Neutrophil (primary cell): ENCODE measurements around the gene KIAA1958.

Experiments used
- H3K27ac ChIP-seq: fragments of 200-600 bp; sonication (generic); 2 replicates; pipeline ENCODE4 v1.5.1; 2016; ENCODE audit warnings: mild to moderate bottlenecking, moderate library complexity
- H3K27me3 ChIP-seq: fragments of 200-600 bp; sonication (generic); 2 replicates; pipeline ENCODE4 v1.6.0; 2016; ENCODE audit warnings: mild to moderate bottlenecking
- H3K36me3 ChIP-seq: fragments of 200-600 bp; sonication (generic); 2 replicates; pipeline ENCODE4 v1.5.1; 2017
- H3K4me1 ChIP-seq, 2 experiments: fragments of 200-600 bp in 1 of 2; sonication (generic) in 1 of 2; 1 replicate in 1 of 2; 2 replicates in 1 of 2; pipeline versions ENCODE4 v1.5.1 to v1.6.1; 2013 to 2016; ENCODE audit warnings: low read depth in 1 of 2, low read length in 1 of 2, mild to moderate bottlenecking in 1 of 2, moderate library complexity in 1 of 2; ENCODE audit not compliant: control insufficient read depth in 1 of 2, insufficient read depth in 1 of 2
- H3K4me3 ChIP-seq, 2 experiments: fragments of 200-600 bp in 1 of 2; sonication (generic) in 1 of 2; 1 replicate in 1 of 2; 2 replicates in 1 of 2; pipeline ENCODE4 v1.5.1; 2013 to 2016; ENCODE audit warnings: low read depth in 1 of 2, low read length in 1 of 2, mild to moderate bottlenecking in 1 of 2, moderate library complexity in 1 of 2
- H3K9me3 ChIP-seq: fragments of 200-600 bp; sonication (generic); 2 replicates; pipeline ENCODE4 v1.5.1; 2016
- TF ChIP-seq, protein P1 (sequence below): fragments of 200-600 bp; sonication (generic); IDR thresholded peaks from 2 replicates; pipeline ENCODE4 v1.5.1; 2016; ENCODE audit warnings: antibody characterized with exemption

Gene KIAA1958

DNA sequence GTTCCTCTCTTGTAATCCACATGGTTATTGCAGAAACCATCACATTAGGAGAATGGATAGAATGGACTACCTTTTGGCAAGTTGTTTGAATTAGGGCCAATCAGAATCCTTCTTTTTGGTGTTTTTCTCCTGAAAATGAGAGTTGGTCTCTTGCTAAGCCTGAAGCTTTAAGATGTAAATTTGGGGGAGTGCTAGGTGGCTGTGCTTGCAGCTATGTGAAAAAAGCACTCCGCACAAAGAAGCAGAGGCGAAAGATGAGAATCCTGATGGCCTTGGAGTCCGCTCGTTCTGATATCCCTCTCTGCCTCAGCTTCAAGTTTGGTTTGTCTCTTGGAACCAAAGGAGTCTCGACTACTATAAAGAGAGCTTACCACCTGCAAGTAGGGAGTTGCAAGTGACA is 167.7 kb downstream of the KIAA1958 start:
- peaks cover 1% of the 10 kb centered on the region for H3K36me3 ChIP-seq
- no peaks in the 10 kb centered on the region for H3K27me3 ChIP-seq
- H3K4me1 ChIP-seq, result no peaks in the 10 kb centered on the region
- TF ChIP-seq, protein P1, sequence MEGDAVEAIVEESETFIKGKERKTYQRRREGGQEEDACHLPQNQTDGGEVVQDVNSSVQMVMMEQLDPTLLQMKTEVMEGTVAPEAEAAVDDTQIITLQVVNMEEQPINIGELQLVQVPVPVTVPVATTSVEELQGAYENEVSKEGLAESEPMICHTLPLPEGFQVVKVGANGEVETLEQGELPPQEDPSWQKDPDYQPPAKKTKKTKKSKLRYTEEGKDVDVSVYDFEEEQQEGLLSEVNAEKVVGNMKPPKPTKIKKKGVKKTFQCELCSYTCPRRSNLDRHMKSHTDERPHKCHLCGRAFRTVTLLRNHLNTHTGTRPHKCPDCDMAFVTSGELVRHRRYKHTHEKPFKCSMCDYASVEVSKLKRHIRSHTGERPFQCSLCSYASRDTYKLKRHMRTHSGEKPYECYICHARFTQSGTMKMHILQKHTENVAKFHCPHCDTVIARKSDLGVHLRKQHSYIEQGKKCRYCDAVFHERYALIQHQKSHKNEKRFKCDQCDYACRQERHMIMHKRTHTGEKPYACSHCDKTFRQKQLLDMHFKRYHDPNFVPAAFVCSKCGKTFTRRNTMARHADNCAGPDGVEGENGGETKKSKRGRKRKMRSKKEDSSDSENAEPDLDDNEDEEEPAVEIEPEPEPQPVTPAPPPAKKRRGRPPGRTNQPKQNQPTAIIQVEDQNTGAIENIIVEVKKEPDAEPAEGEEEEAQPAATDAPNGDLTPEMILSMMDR, result no peak
- H3K27ac ChIP-seq, result no peak overlapping the region
- H3K4me3 ChIP-seq, result no peak overlapping the region
- H3K9me3 ChIP-seq, result no peaks in the 10 kb centered on the region

DNA sequence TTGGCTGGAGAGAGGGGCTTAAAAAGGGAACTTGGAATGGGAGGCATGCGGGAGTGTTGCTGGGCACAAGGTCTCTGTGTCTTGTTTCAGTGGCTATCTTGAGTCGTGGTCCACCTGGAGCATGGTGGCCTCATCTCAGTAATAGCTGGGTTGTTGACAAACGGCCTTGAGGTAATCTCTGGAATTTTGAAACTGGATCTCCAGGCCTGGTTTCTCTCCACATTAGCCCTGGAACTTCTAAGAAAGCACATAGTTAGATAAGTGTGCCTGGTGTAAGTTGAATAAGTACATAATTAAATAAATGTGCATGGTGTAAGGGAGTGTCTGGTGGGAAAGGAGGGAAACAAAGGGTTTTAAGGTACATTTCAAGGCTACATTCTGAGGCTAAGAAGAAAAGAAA is 169.0 kb downstream of the KIAA1958 start:
- Histone ChIP-seq H3K36me3 (peaks cover 11% of the 10 kb centered on the region), H3K27ac (no peak overlapping the region), H3K9me3 (no peaks in the 10 kb centered on the region), H3K4me3 (no peak overlapping the region), H3K4me1 (no peaks in the 10 kb centered on the region), H3K27me3 (no peaks in the 10 kb centered on the region)
- TF ChIP-seq, protein P1, result no peak

DNA sequence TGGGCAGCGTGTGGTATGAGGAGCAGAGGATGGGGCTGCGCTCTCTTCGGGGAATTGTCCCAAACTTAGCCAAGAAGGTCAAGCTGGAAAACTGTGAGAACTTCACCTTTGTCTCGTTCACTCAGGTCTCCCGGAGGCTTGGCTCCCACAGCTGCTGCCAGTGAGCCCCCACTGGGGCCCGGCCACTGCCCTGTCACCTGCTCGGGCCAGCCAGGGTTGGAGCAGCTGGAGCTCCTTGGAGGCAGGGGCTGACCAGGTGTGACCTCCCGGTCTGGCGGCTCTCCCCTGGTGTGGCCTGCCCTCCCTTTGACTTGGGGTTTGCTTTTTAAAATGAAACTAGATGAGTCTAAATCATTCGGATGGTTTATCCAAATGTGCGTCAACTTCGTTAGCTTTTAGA is 173.3 kb downstream of the KIAA1958 start:
- H3K4me1 ChIP-seq, result no peaks in the 10 kb centered on the region
- no peaks in the 10 kb centered on the region for H3K9me3 ChIP-seq
- H3K27ac ChIP-seq, result no peak overlapping the region
- H3K27me3 ChIP-seq, result no peaks in the 10 kb centered on the region
- no peak overlapping the region for H3K4me3 ChIP-seq
- TF ChIP-seq, protein P1, result no peak
- H3K36me3 ChIP-seq, result peaks cover 11% of the 10 kb centered on the region

DNA sequence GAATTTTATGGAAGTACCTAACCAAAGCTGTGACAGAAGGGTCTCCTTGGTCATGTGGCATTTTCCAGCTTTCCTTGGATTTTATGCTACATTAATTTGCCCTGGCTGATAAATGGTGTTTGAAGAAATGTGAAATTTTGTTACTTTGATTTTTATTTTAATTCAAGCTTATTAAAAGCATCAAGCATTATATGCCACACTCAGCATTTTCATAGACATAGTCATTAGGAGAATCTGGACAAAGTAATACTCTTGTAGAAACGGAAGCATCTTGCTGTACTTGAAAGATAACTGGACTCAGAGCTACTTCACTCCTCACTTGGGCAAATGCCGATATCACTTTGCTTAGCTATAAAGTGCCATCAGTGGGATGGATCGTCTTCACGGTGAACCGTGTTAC is 177.1 kb downstream of the KIAA1958 start:
- Histone ChIP-seq H3K27me3 (no peaks in the 10 kb centered on the region), H3K4me3 (no peak overlapping the region), H3K36me3 (peaks cover 11% of the 10 kb centered on the region), H3K27ac (no peak overlapping the region), H3K4me1 (no peaks in the 10 kb centered on the region), H3K9me3 (no peaks in the 10 kb centered on the region)
- TF ChIP-seq, protein P1, result no peak

DNA sequence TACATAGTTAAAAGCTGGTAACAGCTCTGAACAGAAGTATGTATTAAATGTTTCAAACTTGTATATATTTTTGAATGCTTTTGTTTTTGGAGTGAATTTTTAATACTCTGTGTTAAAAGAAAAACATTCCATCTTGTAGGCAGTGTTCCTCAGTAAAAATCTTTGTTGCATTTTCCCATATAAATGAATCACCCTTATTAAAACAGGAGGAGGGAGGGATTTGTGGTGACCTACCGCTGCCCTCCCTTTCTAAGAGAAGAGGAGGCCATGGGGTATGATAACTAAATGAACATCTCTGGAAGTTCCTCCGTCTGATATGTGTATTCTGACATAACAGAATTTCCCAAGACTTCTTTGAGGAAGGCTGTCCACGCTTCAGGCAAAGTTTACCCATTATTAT is 177.9 kb downstream of the KIAA1958 start:
- H3K9me3 ChIP-seq, result no peaks in the 10 kb centered on the region
- H3K4me3 ChIP-seq, result no peak overlapping the region
- no peak overlapping the region for H3K27ac ChIP-seq
- TF ChIP-seq, protein P1, result no peak
- H3K27me3 ChIP-seq, result no peaks in the 10 kb centered on the region
- no peaks in the 10 kb centered on the region for H3K4me1 ChIP-seq
- H3K36me3 ChIP-seq, result peaks cover 7% of the 10 kb centered on the region

DNA sequence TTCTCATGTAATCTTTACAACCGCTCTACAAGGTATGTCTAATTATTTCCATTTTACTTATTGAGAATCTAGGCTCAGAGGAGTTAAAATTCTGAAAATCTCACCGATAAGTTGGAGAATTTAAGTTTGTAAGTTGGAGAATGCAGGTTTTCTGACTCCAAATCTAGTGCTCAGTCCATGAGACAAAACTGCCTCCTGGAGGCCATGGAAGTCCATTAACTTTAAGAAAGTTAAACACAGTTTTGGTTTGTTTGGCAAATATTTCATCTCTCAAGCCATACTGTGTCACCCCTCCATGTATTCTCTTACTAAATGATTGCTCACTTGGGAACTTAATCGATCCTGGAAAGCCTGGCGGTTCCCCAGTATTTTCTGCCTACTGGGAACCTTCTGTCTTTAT is 178.7 kb downstream of the KIAA1958 start:
- H3K27me3 ChIP-seq, result no peaks in the 10 kb centered on the region
- no peaks in the 10 kb centered on the region for H3K9me3 ChIP-seq
- no peaks in the 10 kb centered on the region for H3K36me3 ChIP-seq
- H3K4me3 ChIP-seq, result no peak overlapping the region
- TF ChIP-seq, protein P1, result no peak
- no peak overlapping the region for H3K27ac ChIP-seq
- H3K4me1 ChIP-seq, result no peaks in the 10 kb centered on the region
